Kidney capillary endothelial cell (primary cell): ENCODE results near the gene MRGPRX3.
A peak's percentile ranks its signal among the peaks of the same experiment; 100 is the strongest.

ENCODE experiments used
- DNase-seq: peaks from one replicate; pipeline ENCODE4 v3.0.0-alpha.2; 2018; ENCODE audit warnings: low spot score

The MRGPRX3 gene

GRCh38 chr11:18168372-18168771 lies 36.0 kb downstream of the MRGPRX3 start:
- no peak for DNase-seq

GRCh38 chr11:18171377-18172000 lies 39.1 kb downstream of the MRGPRX3 start:
- peak; percentile 43 for DNase-seq

- DNase-seq, result peak; percentile 71
These were observed 40.3 kb downstream of the MRGPRX3 start, which contains the start of gene MRGPRX4 for GRCh38 chr11:18172666-18173065. Gene MRGPRX4, plus strand, starts transcription at chr11:18172837. Its CDS starts 420 bp downstream, at chr11:18173257.

GRCh38 chr11:18173225-18173866 lies 41.0 kb downstream of the MRGPRX3 start:
- DNase-seq, result no peak
